Neural progenitor cell (in vitro differentiated cells): ENCODE data around the gene ST7L. TPM values are rescaled to one million over a fixed set of nuclear protein-coding genes. Genes with fewer than 3 reads are reported as not detected.

ENCODE experiments used
- DNase-seq: peaks from one replicate; pipeline ENCODE4 v3.0.0-alpha.2; 2016; ENCODE audit warnings: low spot score
- H2AFZ ChIP-seq: fragments of 200-600 bp; sonication (generic); replicated peaks from 2 replicates; pipeline ENCODE4 v1.6.1; 2016; ENCODE audit warnings: antibody characterized with exemption
- H3F3A ChIP-seq: fragments of 200-600 bp; sonication (generic); 2 replicates; pipeline ENCODE4 v1.6.1; 2016; ENCODE audit warnings: antibody characterized with exemption, low read depth
- H3K27ac ChIP-seq: fragments of 200-600 bp; sonication (generic); 2 replicates; pipeline ENCODE4 v1.5.1; 2016; ENCODE audit warnings: mild to moderate bottlenecking
- H3K27me3 ChIP-seq: fragments of 200-600 bp; sonication (generic); 2 replicates; pipeline ENCODE4 v1.6.1; 2016; ENCODE audit warnings: mild to moderate bottlenecking, moderate library complexity
- H3K36me3 ChIP-seq: fragments of 200-600 bp; sonication (generic); 2 replicates; pipeline ENCODE4 v1.5.1; 2016
- H3K4me1 ChIP-seq: fragments of 200-600 bp; sonication (generic); 2 replicates; pipeline ENCODE4 v1.6.1; 2016; ENCODE audit warnings: mixed run types
- H3K4me2 ChIP-seq: fragments of 200-600 bp; sonication (generic); 2 replicates; pipeline ENCODE4 v1.6.1; 2016
- H3K4me3 ChIP-seq: fragments of 200-600 bp; sonication (generic); 2 replicates; pipeline ENCODE4 v1.5.1; 2016
- H3K79me2 ChIP-seq: fragments of 200-600 bp; sonication (generic); 2 replicates; pipeline ENCODE4 v1.6.1; 2016; ENCODE audit warnings: low read depth
- H3K9ac ChIP-seq: fragments of 200-600 bp; sonication (generic); 2 replicates; pipeline ENCODE4 v1.6.1; 2016
- H3K9me3 ChIP-seq: fragments of 200-600 bp; sonication (generic); 2 replicates; pipeline ENCODE4 v1.5.1; 2016; ENCODE audit warnings: low read depth
- H4K20me1 ChIP-seq: fragments of 200-600 bp; sonication (generic); 2 replicates; pipeline ENCODE4 v1.6.1; 2016; ENCODE audit warnings: low read depth
- H3K27ac Mint-ChIP-seq: 3 replicates; pipeline ENCODE4 v1.8.0; 2021; ENCODE audit warnings: mixed read lengths
- H3K27me3 Mint-ChIP-seq: 2 replicates; pipeline ENCODE4 v1.8.0; 2022; ENCODE audit warnings: low read depth, mild to moderate bottlenecking, inconsistent platforms, moderate library complexity, mixed read lengths; ENCODE audit not compliant: insufficient read depth
- H3K36me3 Mint-ChIP-seq: 3 replicates; pipeline ENCODE4 v1.8.0; 2021; ENCODE audit warnings: mixed read lengths
- H3K4me1 Mint-ChIP-seq: 3 replicates; pipeline ENCODE4 v1.8.0; 2021; ENCODE audit warnings: mixed read lengths
- H3K4me3 Mint-ChIP-seq: 3 replicates; pipeline ENCODE4 v1.8.0; 2021; ENCODE audit warnings: mild to moderate bottlenecking, moderate library complexity, mixed read lengths
- H3K9me3 Mint-ChIP-seq: 3 replicates; pipeline ENCODE4 v1.8.0; 2020; ENCODE audit warnings: mixed read lengths
- CTCF ChIP-seq: fragments of 200-600 bp; sonication (generic); IDR thresholded peaks from 2 replicates; pipeline ENCODE4 v1.5.1; 2017; ENCODE audit warnings: antibody characterized with exemption, mild to moderate bottlenecking
- EZH2 ChIP-seq: fragments of 200-600 bp; sonication (generic); IDR thresholded peaks from 2 replicates; pipeline ENCODE4 v1.6.1; 2017; ENCODE audit warnings: antibody characterized with exemption, mild to moderate bottlenecking, moderate library complexity
- EZH2phosphoT487 ChIP-seq: fragments of 200-600 bp; sonication (generic); IDR thresholded peaks from 2 replicates; pipeline ENCODE4 v1.6.1; 2017; ENCODE audit warnings: antibody characterized with exemption
- total RNA-seq: library from RNA; depleted of rRNA; stranded (reverse); fragments of >200 nt; gene quantifications from 2 replicates; pipeline ENCODE4 v1.2.3, GENCODE V29; 2015; ENCODE audit warnings: low replicate concordance

The ST7L gene
- total RNA-seq, 1 donor from 2014 or later: 26.1 TPM

GRCh38 chr1:112579801-112580510, 39.0 kb downstream of the ST7L start:
- H3K9me3 ChIP-seq: no peaks in the 10 kb centered on the region
- H3K36me3 ChIP-seq: peaks cover 8% of the 10 kb centered on the region
- no peak overlapping the region for H3K27ac Mint-ChIP-seq
- H3F3A ChIP-seq: peaks cover 9% of the 10 kb centered on the region
- no peaks in the 10 kb centered on the region for H3K9me3 Mint-ChIP-seq
- no peaks in the 10 kb centered on the region for H4K20me1 ChIP-seq
- no peaks in the 10 kb centered on the region for H3K79me2 ChIP-seq
- H3K27me3 ChIP-seq: no peaks in the 10 kb centered on the region
- H3K36me3 Mint-ChIP-seq: peaks cover 26% of the 10 kb centered on the region
- H3K9ac ChIP-seq: no peak overlapping the region
- H3K4me2 ChIP-seq: no peak overlapping the region
- H3K4me1 ChIP-seq: no peaks in the 10 kb centered on the region
- DNase-seq: no peak
- no peak overlapping the region for H3K27ac ChIP-seq
- no peak overlapping the region for H3K4me3 Mint-ChIP-seq
- TF ChIP-seq EZH2: no peak
- no peak for TF ChIP-seq EZH2phosphoT487
- TF ChIP-seq CTCF: no peak
- no peak overlapping the region for H2AFZ ChIP-seq
- H3K4me3 ChIP-seq: no peak overlapping the region
- H3K4me1 Mint-ChIP-seq: no peaks in the 10 kb centered on the region
- no peaks in the 10 kb centered on the region for H3K27me3 Mint-ChIP-seq

GRCh38 chr1:112576240-112576639, 42.7 kb downstream of the ST7L start:
- no peak for DNase-seq

GRCh38 chr1:112575154-112575804, 43.7 kb downstream of the ST7L start:
- peaks cover 41% of the 10 kb centered on the region for H3K36me3 Mint-ChIP-seq
- H4K20me1 ChIP-seq: no peaks in the 10 kb centered on the region
- H3K4me1 ChIP-seq: no peaks in the 10 kb centered on the region
- no peak overlapping the region for H3K27ac ChIP-seq
- peaks cover 4% of the 10 kb centered on the region for H3K36me3 ChIP-seq
- H3K9me3 Mint-ChIP-seq: peaks cover 4% of the 10 kb centered on the region
- H3K9me3 ChIP-seq: no peaks in the 10 kb centered on the region
- H3K4me3 Mint-ChIP-seq: no peak overlapping the region
- no peak for DNase-seq
- no peak overlapping the region for H3K4me2 ChIP-seq
- H3K79me2 ChIP-seq: no peaks in the 10 kb centered on the region
- H3K27me3 ChIP-seq: no peaks in the 10 kb centered on the region
- no peak overlapping the region for H2AFZ ChIP-seq
- no peaks in the 10 kb centered on the region for H3K4me1 Mint-ChIP-seq
- no peaks in the 10 kb centered on the region for H3K27me3 Mint-ChIP-seq
- no peaks in the 10 kb centered on the region for H3F3A ChIP-seq
- H3K27ac Mint-ChIP-seq: no peak overlapping the region
- no peak for TF ChIP-seq CTCF
- no peak for TF ChIP-seq EZH2phosphoT487
- no peak for TF ChIP-seq EZH2
- H3K9ac ChIP-seq: no peak overlapping the region
- no peak overlapping the region for H3K4me3 ChIP-seq

More at GRCh38 chr1:112576240-112576639, 42.7 kb downstream of the ST7L start:
- Histone ChIP-seq H2AFZ (no peak overlapping the region), H3K27me3 (no peaks in the 10 kb centered on the region), H3K36me3 (peaks cover 4% of the 10 kb centered on the region), H3K4me2 (no peak overlapping the region), H3F3A (no peaks in the 10 kb centered on the region), H3K27ac (no peak overlapping the region), H4K20me1 (no peaks in the 10 kb centered on the region), H3K9me3 (no peaks in the 10 kb centered on the region), H3K79me2 (no peaks in the 10 kb centered on the region), H3K4me3 (no peak overlapping the region), H3K9ac (no peak overlapping the region), H3K4me1 (no peaks in the 10 kb centered on the region)
- Mint-ChIP-seq H3K4me3 (no peak overlapping the region), H3K27ac (no peak overlapping the region), H3K27me3 (no peaks in the 10 kb centered on the region), H3K4me1 (no peaks in the 10 kb centered on the region), H3K9me3 (peaks cover 4% of the 10 kb centered on the region), H3K36me3 (peaks cover 39% of the 10 kb centered on the region)
- TF ChIP-seq CTCF (no peak), EZH2 (no peak), EZH2phosphoT487 (no peak)
